CD1c-positive myeloid dendritic cell (primary cell): ENCODE results near the gene ASTN2.

Experiments
- DNase-seq: peaks from one replicate; pipeline ENCODE4 v3.0.0-alpha.2; 2016; ENCODE audit errors: extremely low spot score

Gene ASTN2

GRCh38 chr9:116627433-116627832 lies 787.4 kb downstream of the ASTN2 start:
- DNase-seq = no peak

GRCh38 chr9:116626762-116627161 lies 788.1 kb downstream of the ASTN2 start:
- DNase-seq = no peak

DNA sequence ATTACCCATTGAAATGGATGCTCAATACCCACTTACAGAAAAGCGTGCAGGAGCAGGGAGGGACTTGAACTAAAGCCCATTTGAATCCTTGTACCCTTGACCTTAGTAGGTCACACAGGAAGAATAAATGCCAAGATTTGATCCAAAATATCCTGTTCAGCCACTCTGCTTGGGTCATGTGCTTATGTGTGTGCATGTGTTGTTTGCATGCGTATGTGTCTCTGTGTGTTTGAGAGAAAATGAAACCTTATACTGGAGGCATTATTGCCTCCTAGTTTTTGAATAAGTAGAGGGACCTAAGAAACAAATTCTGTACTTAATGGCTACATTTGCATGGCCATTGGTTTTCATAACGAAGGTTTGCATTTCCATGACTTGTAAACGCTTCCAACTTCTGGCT lies 791.1 kb downstream of the ASTN2 start:
- DNase-seq = no peak

- no peak for DNase-seq
These were observed 797.5 kb downstream of the ASTN2 start for GRCh38 chr9:116617389-116617788.

DNA sequence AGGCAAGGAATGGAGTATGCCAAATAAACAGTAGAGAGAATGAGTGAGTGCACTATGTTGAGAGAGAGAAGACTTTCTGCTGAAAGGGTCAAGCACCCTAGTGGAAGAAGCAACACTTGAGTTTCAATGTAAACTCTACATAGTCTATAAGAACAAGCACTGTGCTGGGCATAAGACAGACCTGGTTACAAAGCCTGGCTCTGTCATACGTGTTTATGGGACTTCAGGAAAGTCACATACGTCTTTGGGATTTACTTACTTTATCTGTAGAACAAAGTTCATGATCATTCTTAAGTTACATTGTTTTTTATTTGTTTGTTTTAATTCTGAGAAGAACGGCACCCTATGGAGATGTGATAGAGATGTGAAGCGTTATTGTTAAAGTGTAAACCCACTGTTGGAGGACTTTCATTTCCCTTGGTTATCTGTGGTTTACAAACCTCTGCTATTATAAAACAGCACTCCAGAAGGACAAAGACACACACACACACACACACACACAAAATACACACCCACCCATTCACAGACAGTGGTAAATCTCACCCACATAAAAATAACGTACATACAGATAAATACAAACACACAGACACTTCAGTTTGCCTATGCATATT lies 798.4 kb downstream of the ASTN2 start:
- DNase-seq = no peak

GRCh38 chr9:116608064-116608463 lies 806.8 kb downstream of the ASTN2 start:
- no peak for DNase-seq

- no peak for DNase-seq
These were observed 808.9 kb downstream of the ASTN2 start for GRCh38 chr9:116605904-116606341.

GRCh38 chr9:116605060-116605459 lies 809.8 kb downstream of the ASTN2 start:
- no peak for DNase-seq

DNA sequence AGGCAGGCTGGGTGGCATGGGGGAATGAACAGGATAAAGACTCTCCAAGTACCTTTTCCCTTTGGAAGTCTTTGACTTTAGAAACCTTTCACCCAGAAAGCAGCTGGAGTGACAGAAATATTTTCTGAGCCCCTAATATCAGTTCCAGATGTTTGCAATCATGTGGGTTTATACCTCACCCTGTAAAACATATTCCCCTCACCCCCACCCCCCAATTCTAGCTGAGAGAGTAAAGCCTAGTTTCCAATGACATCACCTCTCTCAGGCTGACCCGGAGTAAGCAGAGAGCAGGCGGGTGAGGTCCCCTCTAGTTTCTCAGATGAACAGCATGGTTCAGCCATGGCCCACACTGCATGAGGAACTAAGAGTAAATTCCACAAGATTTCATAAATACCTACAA lies 810.6 kb downstream of the ASTN2 start:
- DNase-seq = no peak

DNA sequence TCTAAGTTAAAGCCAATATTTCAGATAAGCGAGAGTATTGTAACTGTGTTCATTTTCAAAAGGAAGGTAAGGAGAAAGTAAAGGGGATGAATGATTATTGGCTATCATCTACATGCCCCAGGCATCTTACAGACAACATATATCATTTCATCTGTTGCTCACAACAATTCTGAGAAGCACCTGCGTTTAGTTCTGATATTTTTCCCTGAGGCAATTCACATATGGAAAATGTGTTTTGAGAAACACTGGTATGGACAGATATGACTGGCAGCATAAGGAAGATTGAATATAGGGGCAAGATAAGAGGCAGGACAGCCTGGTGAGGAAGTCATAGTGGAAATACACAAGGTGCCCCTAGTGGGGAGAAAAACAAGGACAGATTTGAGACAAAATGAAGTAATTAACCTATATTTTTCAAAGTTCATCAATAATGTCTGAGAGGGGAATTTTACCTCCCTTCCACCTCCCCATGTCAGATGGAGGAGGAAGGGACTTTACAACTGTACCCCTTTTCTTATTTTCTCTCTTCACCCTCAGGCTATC lies 815.4 kb downstream of the ASTN2 start:
- no peak for DNase-seq

GRCh38 chr9:116596646-116597045 lies 818.2 kb downstream of the ASTN2 start:
- no peak for DNase-seq

GRCh38 chr9:116594547-116594946 lies 820.3 kb downstream of the ASTN2 start:
- no peak for DNase-seq

- DNase-seq = no peak
These were observed 821.9 kb downstream of the ASTN2 start for GRCh38 chr9:116592970-116593369.

DNA sequence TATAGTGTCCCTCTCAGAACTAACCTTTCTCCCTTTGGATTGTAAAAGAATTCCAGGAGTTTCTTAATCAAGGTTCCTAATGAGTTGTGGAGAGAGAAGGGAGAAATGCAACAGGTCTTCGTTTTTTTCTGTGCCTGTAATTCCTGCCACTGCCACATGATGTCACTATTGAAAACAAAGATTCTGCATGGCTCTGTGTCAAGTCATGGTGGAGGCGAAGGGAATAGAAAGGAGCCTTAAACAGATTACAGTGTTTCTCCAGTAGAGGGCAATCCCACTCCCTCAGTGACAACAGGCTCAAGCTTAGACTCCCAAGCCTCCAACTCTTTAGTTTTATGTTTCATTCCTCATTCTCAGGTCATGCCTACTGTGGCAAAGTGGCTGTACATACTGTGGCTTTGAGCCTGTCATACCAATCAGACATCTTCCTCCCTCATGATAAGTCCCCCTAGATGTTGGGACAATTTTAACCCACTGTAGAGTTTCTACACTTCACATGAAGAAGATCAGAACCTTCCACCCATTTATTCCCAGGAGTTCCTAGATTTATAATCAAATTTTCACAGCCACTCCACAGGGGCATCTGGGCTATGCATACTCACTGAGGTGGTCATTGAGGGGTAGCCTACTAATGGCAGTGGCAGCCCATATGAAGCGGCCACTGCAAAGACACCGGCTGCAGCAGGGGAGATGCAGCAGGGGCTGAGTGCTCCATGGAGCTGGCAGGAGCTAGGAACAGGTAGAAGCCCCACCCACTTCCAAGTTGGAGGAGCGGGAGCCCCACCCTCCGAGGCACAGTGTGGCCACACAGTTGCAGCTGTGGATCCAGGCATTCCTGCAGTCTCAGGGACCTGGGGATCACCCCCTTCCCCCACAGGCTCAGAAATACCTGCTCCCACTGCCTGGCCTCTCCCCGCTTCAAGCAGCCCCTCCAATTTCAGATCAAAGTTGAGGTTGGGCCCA lies 825.2 kb downstream of the ASTN2 start:
- DNase-seq = peak; percentile 63

GRCh38 chr9:116587919-116588318 lies 826.9 kb downstream of the ASTN2 start:
- DNase-seq = no peak

DNA sequence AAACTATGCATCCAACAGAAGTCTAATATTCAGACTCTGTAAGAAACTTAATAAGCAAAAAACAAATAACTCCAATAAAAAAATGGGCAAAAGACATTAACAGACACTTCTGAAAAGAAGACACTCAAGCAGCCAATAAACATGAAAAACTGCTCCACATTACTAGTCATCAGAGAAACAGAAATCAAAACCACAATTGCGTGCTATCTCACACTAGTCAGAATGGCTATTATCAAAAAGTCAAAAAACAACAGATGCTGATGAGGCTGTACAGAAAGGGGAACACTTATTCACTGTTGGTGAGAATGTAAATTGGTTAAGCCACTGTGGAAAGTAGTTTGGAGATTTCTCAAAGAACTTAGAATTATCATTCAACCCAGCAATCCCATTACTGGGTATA lies 829.0 kb downstream of the ASTN2 start:
- DNase-seq = no peak

DNA sequence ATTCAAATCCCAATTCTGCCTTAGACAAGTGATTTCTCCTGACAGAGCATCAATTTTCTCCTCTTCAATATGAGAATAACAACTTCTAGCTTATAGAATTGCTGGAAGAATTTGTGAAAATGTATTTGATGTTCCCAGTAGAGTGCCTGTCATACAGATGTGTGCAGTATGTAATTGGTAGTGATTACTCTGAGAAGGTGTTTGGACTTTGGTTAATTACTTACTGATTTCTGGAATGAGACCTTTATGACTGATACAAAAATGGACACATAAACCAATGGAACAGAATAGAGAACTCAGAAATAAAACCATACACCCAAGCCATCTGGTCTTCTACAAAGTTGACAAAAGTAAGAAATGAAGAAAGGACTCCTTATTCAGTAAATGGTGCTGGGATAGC lies 829.7 kb downstream of the ASTN2 start:
- DNase-seq = no peak

DNA sequence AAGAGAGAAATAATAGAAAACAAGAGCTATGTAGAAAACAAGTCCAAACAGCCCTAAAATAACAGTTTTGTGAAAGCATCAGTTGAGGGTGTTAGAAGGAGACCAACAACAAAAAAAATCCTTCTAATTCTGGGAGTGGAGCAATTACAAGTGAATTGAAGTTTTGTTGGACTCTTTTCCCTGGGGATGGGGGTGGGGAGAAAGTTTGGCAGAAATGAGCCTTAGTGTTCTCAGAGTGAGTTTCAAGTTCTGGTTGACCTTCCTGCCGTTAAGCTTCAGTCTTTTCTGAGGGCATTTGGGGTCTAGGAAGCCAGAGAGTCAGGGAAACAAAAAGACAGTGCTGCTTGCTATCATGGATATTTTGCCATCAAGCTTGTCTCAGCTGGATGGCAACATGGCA lies 834.0 kb downstream of the ASTN2 start:
- DNase-seq = no peak

- no peak for DNase-seq
These were observed 838.5 kb downstream of the ASTN2 start for GRCh38 chr9:116576386-116576785.

- no peak for DNase-seq
These were observed 840.7 kb downstream of the ASTN2 start for GRCh38 chr9:116574027-116574679.

DNA sequence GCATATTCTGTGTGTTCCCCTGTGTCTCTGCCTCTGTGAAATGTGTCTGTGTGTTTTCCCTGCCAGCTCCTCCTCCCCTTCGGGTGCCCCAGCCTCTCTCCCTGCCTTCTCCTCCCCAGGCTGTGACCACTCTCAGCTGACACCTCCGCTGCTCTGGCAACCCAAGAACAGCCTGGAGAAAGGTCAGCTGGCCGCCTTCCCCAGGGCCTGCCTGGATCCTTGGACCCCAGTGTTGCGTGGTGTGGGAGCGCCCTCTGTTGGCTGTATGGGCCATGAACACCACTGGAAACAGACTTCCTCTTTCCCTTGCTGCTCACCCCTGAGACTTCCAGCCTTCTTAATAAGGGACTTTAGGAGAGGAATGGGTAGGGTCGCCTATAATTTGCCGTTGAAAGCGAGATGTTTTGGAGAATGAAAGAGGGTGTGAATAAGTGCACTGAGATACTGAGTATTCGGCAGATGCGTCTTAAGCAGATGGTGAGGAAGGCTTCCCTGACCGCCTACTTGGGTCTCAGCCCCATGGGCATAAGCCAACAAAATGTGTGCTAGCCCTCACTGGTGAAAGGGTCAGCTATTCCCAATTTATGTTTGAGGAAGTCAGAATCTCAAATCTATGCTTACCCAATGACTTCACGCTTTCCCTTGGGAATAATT lies 842.6 kb downstream of the ASTN2 start:
- peak; percentile 72 for DNase-seq

- no peak for DNase-seq
These were observed 845.7 kb downstream of the ASTN2 start for GRCh38 chr9:116569111-116569510.
